GM21423 (cell line): Measurements from ENCODE around the gene KBTBD4.
"Not testable (repeated sequence)": the region's sequence is repeated elsewhere in the genome, so short reads cannot be mapped to it uniquely, and the experiment has no call there.

Experiments
- ATAC-seq: cut with Tn5 transposase; IDR thresholded peaks from one replicate; pipeline ENCODE4 v1.9.1; 2021; ENCODE audit warnings: mild to moderate bottlenecking, moderate library complexity; ENCODE audit not compliant: unreplicated experiment

KBTBD4 gene

GRCh38 chr11:47564366-47564765 lies 14.4 kb downstream of the KBTBD4 start:
- not testable (repeated sequence) for ATAC-seq

- not testable (repeated sequence) for ATAC-seq
Observed at GRCh38 chr11:47562393-47562792, 16.4 kb downstream of the KBTBD4 start.

- no peak for ATAC-seq
Observed at GRCh38 chr11:47560426-47560825, 18.3 kb downstream of the KBTBD4 start.

- no peak for ATAC-seq
Observed at GRCh38 chr11:47558695-47559094, 20.1 kb downstream of the KBTBD4 start.

- ATAC-seq, result not testable (repeated sequence)
Observed at GRCh38 chr11:47557004-47557403, 21.8 kb downstream of the KBTBD4 start.

- ATAC-seq, result peak; percentile 21
Observed at GRCh38 chr11:47553406-47553743, 25.4 kb downstream of the KBTBD4 start.

GRCh38 chr11:47552566-47553405 lies 26.0 kb downstream of the KBTBD4 start, which contains the start of gene CELF1:
Gene CELF1, minus strand, starts transcription at chr11:47553132. Its CDS starts 53,609 bp downstream, at chr11:47499523.
- ATAC-seq, result peak; percentile 94

- peak; percentile 5 for ATAC-seq
Observed at GRCh38 chr11:47552056-47552565, 26.7 kb downstream of the KBTBD4 start.

- ATAC-seq, result no peak
Observed at GRCh38 chr11:47551086-47551485, 27.7 kb downstream of the KBTBD4 start.

- ATAC-seq, result no peak
Observed at GRCh38 chr11:47550288-47551047, 28.3 kb downstream of the KBTBD4 start.

GRCh38 chr11:47546274-47546673 lies 32.5 kb downstream of the KBTBD4 start:
- ATAC-seq, result not testable (repeated sequence)

GRCh38 chr11:47545298-47545697 lies 33.5 kb downstream of the KBTBD4 start:
- no peak for ATAC-seq

- ATAC-seq, result no peak
Observed at GRCh38 chr11:47541070-47541469, 37.7 kb downstream of the KBTBD4 start.

- ATAC-seq, result no peak
Observed at GRCh38 chr11:47539681-47540039, 39.1 kb downstream of the KBTBD4 start.

- no peak for ATAC-seq
Observed at GRCh38 chr11:47538741-47539565, 39.8 kb downstream of the KBTBD4 start.

GRCh38 chr11:47536915-47537314 lies 41.9 kb downstream of the KBTBD4 start:
- no peak for ATAC-seq

- ATAC-seq, result no peak
Observed at GRCh38 chr11:47534704-47535251, 44.0 kb downstream of the KBTBD4 start.

GRCh38 chr11:47533690-47534151 lies 45.0 kb downstream of the KBTBD4 start:
- ATAC-seq, result no peak

GRCh38 chr11:47532597-47533213 lies 46.1 kb downstream of the KBTBD4 start:
- no peak for ATAC-seq

- no peak for ATAC-seq
Observed at GRCh38 chr11:47531666-47532065, 47.1 kb downstream of the KBTBD4 start.
